Mesothelial cell of epicardium (in vitro differentiated cells): ENCODE results near the gene CCDC88C. TPM values are rescaled to one million over a fixed set of nuclear protein-coding genes. Genes with fewer than 3 reads are reported as not detected.

Experiments used
- DNase-seq, 2 experiments: peaks; one replicate each; pipeline ENCODE4 v3.0.0; 2021; ENCODE audit warnings: low spot score in 2 of 2; ENCODE audit not compliant: unreplicated experiment in 2 of 2
- H3K27ac Mint-ChIP-seq: 2 replicates; pipeline ENCODE4 v1.8.0; 2021; ENCODE audit warnings: mixed read lengths
- H3K27me3 Mint-ChIP-seq: 2 replicates; pipeline ENCODE4 v1.8.0; 2021; ENCODE audit warnings: low read depth, mixed read lengths
- H3K36me3 Mint-ChIP-seq: 2 replicates; pipeline ENCODE4 v1.8.0; 2021; ENCODE audit warnings: mixed read lengths
- H3K4me1 Mint-ChIP-seq: 2 replicates; pipeline ENCODE4 v1.8.0; 2021; ENCODE audit warnings: mixed read lengths
- H3K4me3 Mint-ChIP-seq: 2 replicates; pipeline ENCODE4 v1.8.0; 2021; ENCODE audit warnings: mild to moderate bottlenecking, moderate library complexity, mixed read lengths
- H3K9me3 Mint-ChIP-seq: 2 replicates; pipeline ENCODE4 v1.8.0; 2021; ENCODE audit warnings: mixed read lengths
- total RNA-seq: library from RNA; stranded (reverse); gene quantifications from 3 replicates; pipeline ENCODE4 v1.2.1, GENCODE V29; 2021
- TF ChIP-seq, protein P1 (sequence below): fragments of 200-600 bp; sonication (generic); IDR thresholded peaks from one replicate; pipeline ENCODE4 v1.5.0; 2021; ENCODE audit warnings: antibody characterized with exemption; ENCODE audit not compliant: unreplicated experiment

CCDC88C gene
- total RNA-seq, 1 donor from 2014 or later = 23.7 TPM

DNA sequence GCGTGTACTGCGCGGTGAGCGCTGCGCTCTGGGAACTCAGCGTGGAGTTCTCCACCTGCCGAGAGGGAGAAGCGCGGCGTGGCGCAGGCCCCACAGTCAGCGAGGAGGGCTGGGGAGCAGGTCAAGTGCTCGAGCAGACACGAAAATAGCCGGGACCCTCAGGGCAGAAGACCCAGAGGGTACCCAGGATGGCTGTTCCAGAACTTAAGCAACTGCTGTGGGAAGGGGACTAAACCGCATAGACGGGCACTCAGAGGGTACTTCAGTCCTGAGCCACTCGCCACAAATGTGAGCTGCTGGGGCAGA is 113.7 kb downstream of the CCDC88C start:
- TF ChIP-seq, protein P1, sequence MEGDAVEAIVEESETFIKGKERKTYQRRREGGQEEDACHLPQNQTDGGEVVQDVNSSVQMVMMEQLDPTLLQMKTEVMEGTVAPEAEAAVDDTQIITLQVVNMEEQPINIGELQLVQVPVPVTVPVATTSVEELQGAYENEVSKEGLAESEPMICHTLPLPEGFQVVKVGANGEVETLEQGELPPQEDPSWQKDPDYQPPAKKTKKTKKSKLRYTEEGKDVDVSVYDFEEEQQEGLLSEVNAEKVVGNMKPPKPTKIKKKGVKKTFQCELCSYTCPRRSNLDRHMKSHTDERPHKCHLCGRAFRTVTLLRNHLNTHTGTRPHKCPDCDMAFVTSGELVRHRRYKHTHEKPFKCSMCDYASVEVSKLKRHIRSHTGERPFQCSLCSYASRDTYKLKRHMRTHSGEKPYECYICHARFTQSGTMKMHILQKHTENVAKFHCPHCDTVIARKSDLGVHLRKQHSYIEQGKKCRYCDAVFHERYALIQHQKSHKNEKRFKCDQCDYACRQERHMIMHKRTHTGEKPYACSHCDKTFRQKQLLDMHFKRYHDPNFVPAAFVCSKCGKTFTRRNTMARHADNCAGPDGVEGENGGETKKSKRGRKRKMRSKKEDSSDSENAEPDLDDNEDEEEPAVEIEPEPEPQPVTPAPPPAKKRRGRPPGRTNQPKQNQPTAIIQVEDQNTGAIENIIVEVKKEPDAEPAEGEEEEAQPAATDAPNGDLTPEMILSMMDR = no peak
- no peak overlapping the region for H3K4me3 Mint-ChIP-seq
- DNase-seq = no peak
- no peaks in the 10 kb centered on the region for H3K27me3 Mint-ChIP-seq
- H3K36me3 Mint-ChIP-seq = peaks cover 26% of the 10 kb centered on the region
- H3K27ac Mint-ChIP-seq = no peak overlapping the region
- H3K4me1 Mint-ChIP-seq = no peaks in the 10 kb centered on the region
- no peaks in the 10 kb centered on the region for H3K9me3 Mint-ChIP-seq

DNA sequence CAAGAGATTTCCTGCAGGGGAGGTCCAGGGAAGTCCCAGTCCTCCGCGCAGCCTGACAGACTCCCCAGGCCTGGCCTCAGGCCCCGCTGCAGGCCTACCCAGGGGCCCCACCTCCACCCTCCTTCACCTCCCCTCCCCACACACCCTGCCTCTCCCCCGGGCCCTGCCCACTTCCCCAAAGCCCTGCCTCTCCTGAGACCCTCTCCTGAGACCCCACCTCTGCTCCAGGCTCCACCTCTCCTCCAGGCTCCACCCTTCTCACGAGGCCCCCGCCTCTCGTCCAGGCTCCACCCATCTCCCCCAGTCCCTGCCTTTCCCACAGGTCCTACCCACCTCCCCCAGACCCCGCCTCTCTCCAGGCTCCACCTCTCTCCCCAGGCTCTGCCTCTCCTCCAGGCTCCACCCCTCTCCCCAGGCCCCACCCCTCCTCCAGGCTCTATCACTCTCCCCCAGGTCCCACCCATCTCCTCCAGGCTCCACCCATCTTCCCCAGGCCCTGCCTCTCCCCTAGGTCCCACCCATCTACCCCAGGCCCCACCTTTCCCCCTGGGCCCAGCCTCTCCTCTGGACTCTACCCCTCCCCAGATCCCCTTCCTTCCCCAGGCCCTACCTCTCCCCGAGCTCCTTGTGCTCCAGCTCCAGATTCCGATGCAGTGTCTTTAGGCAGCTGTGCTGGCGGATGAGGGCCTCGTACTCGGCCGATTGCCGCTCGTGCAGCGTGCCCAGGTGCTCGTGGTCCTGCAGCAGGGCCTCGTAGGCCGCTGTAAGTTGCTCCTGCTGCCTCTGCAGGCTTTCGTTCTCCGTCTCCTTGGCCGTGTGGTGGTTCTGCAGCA is 114.3 kb downstream of the CCDC88C start:
- H3K9me3 Mint-ChIP-seq = no peaks in the 10 kb centered on the region
- TF ChIP-seq, protein P1 = no peak

DNA sequence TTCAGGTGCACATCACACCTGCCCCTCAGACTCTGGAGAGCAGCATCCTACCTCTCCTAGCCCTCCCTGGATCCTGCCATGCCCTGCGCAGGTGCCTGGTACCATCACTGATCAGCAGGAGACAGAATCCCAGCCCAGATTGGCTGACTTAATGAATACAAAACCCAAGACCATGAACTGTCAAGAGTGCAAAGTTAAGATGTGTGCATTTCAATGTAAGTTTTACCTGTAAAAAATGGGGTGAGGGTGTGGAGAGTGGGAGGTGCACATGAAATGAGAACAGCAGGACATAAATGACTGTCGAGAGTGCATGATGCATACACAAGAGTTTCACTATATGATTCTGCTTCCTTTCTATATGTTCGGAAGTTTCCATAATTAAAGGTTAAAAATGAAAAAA is 115.2 kb downstream of the CCDC88C start:
- TF ChIP-seq, protein P1 = no peak
- H3K4me3 Mint-ChIP-seq = no peak overlapping the region
- DNase-seq = no peak
- H3K9me3 Mint-ChIP-seq = no peaks in the 10 kb centered on the region
- H3K27ac Mint-ChIP-seq = no peak overlapping the region
- no peaks in the 10 kb centered on the region for H3K4me1 Mint-ChIP-seq
- H3K36me3 Mint-ChIP-seq = peaks cover 27% of the 10 kb centered on the region
- H3K27me3 Mint-ChIP-seq = no peaks in the 10 kb centered on the region

More for the DNA sequence above, 114.3 kb downstream of the CCDC88C start:
- no peak for DNase-seq
- Mint-ChIP-seq H3K4me1 (no peaks in the 10 kb centered on the region), H3K4me3 (no peak overlapping the region), H3K27ac (no peak overlapping the region), H3K36me3 (peaks cover 28% of the 10 kb centered on the region), H3K27me3 (no peaks in the 10 kb centered on the region)

DNA sequence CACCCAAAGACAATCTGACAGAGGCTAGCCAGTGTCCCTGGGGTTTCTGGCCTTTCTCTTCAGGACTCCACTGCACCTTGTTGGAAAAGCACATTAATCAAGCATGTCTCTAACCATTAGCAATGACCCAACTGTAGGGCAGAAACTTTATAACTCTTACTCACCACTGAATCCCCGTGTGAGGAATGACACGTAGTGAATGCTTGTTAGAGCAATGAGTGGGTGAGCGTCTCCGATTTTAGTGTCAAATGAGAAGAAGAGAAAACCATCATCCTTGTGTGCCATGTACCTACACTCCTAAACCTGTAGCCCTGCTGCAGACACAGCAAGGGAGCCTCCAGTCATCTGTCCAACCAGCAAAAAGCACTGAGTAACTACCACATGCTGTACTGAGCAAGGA is 116.7 kb downstream of the CCDC88C start:
- Mint-ChIP-seq H3K4me3 (no peak overlapping the region), H3K4me1 (no peaks in the 10 kb centered on the region), H3K36me3 (peaks cover 25% of the 10 kb centered on the region), H3K27ac (no peak overlapping the region), H3K9me3 (no peaks in the 10 kb centered on the region), H3K27me3 (no peaks in the 10 kb centered on the region)
- DNase-seq = no peak
- TF ChIP-seq, protein P1 = no peak

DNA sequence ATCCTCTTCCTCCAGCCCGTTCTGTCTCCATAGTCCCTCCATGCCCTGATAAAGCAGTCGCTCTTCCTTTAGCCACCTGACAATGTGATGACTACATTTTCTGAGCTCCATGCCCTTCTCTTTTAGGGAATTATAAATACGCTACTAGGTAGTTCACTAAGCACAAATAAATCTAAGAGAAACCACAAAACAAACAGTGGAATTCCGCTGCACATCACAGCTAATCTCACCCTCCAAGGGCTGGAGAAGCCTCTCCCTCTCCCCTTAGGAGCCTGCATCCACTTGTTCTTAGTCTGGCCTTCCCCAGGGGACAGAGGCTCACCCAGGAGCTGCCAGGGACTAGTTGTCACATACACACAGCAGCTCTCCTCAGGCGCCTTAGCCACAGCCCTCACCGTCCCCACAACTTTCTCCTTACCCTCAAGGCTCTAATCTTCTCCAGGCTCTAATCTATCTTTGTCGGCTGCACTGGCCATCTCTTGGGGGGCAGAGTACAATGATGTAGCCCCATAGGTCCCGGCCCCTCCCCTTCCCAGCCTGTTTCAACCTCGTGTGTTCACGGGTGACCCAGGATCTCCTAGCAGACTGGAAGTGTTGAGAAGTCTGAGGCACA is 117.2 kb downstream of the CCDC88C start:
- Mint-ChIP-seq H3K9me3 (no peaks in the 10 kb centered on the region), H3K4me3 (no peak overlapping the region), H3K4me1 (no peaks in the 10 kb centered on the region), H3K27me3 (no peaks in the 10 kb centered on the region), H3K27ac (no peak overlapping the region), H3K36me3 (peaks cover 22% of the 10 kb centered on the region)
- DNase-seq = no peak
- TF ChIP-seq, protein P1 = no peak
